Vagina (tissue), 2 donors: ENCODE data around the gene JDP2. TPM values are rescaled to one million over a fixed set of nuclear protein-coding genes. Genes with fewer than 3 reads are reported as not detected.

Experiments
- DNase-seq, 2 donors: peaks; one replicate each; pipeline ENCODE4 v3.0.0-alpha.2; 2017; ENCODE audit errors: extremely low spot score in 2 of 2
- H3K27ac ChIP-seq: fragments of 200-600 bp; sonication (generic); one replicate; pipeline ENCODE4 v1.5.1; 2019
- H3K27me3 ChIP-seq: fragments of 200-600 bp; sonication (generic); one replicate; pipeline ENCODE4 v1.5.1; 2019
- H3K36me3 ChIP-seq, 2 donors: fragments of 200-600 bp; sonication (generic); one replicate each; pipeline ENCODE4 v1.5.1; 2017 to 2019
- H3K4me1 ChIP-seq: fragments of 200-600 bp; sonication (generic); one replicate; pipeline ENCODE4 v1.5.1; 2019
- H3K4me3 ChIP-seq, 2 donors: fragments of 200-600 bp; sonication (generic); 1 replicate in 1 of 2; 2 replicates in 1 of 2; pipeline ENCODE4 v1.5.1; 2016 to 2019
- H3K9me3 ChIP-seq: fragments of 200-600 bp; sonication (generic); one replicate; pipeline ENCODE4 v1.5.1; 2019
- CTCF ChIP-seq, 3 experiments: fragments of 450-650 bp in 2 of 3; fragments of 200-600 bp in 1 of 3; sonication (generic) in 1 of 3; IDR thresholded peaks; one replicate each; pipeline ENCODE4 v1.5.1; 2017 to 2019; ENCODE audit warnings: antibody characterized with exemption in 3 of 3, mild to moderate bottlenecking in 2 of 3, moderate library complexity in 2 of 3
- POLR2A ChIP-seq, 2 donors: fragments of 450-650 bp; IDR thresholded peaks; one replicate each; pipeline ENCODE4 v1.6.1; 2017; ENCODE audit warnings: antibody characterized with exemption in 2 of 2, mild to moderate bottlenecking in 2 of 2, moderate library complexity in 2 of 2
- POLR2AphosphoS5 ChIP-seq, 2 donors: sonication (generic); formaldehyde crosslinking; IDR thresholded peaks; one replicate each; pipeline ENCODE4 v1.9.0; 2017; ENCODE audit warnings: antibody characterized with exemption in 2 of 2, mild to moderate bottlenecking in 2 of 2, low read depth in 1 of 2; ENCODE audit not compliant: insufficient read depth in 1 of 2
- intact Hi-C: fragments of 100-400 bp; cut with DNase I; formaldehyde crosslinking; loops from one replicate; pipeline ENCODE4 v1.15.1; 2023
- total RNA-seq: library from RNA; depleted of rRNA; stranded (reverse); fragments of >200 nt; gene quantifications from one replicate; pipeline ENCODE4 v1.2.3, GENCODE V29; 2016

Gene JDP2
- total RNA-seq, 1 donor from 2014 or later: 66.5 TPM

GRCh38 chr14:75484711-75485429 lies 57.0 kb downstream of the JDP2 start:
- no peak for DNase-seq
- Histone ChIP-seq H3K4me1 (no peaks in the 10 kb centered on the region), H3K27me3 (no peaks in the 10 kb centered on the region), H3K9me3 (no peaks in the 10 kb centered on the region), H3K27ac (no peak overlapping the region), H3K36me3 (no peaks in the 10 kb centered on the region), H3K4me3 (no peak overlapping the region)
- TF ChIP-seq CTCF (IDR thresholded peaks at IDR 0.05): no peak
- intact Hi-C loops: loop anchor here (10.0 kb wide), 1 partner anchor 350 kb away; no protein-coding TSS in a partner anchor

GRCh38 chr14:75486318-75486717 lies 58.5 kb downstream of the JDP2 start:
- no peaks in the 10 kb centered on the region for H3K9me3 ChIP-seq
- no peak overlapping the region for H3K27ac ChIP-seq
- intact Hi-C loops: loop anchor here (10.0 kb wide), 1 partner anchor 352 kb away; no protein-coding TSS in a partner anchor
- no peaks in the 10 kb centered on the region for H3K36me3 ChIP-seq
- DNase-seq: no peak
- H3K4me3 ChIP-seq: no peak overlapping the region
- H3K27me3 ChIP-seq: no peaks in the 10 kb centered on the region
- TF ChIP-seq POLR2A (IDR thresholded peaks at IDR 0.05) (no peak), CTCF (IDR thresholded peaks at IDR 0.05) (no peak), POLR2AphosphoS5 (IDR thresholded peaks at IDR 0.05; ENCODE audit: insufficient read depth in 1 of 2, low read depth in 1 of 2) (no peak)
- H3K4me1 ChIP-seq: no peaks in the 10 kb centered on the region

- Histone ChIP-seq H3K9me3 (no peaks in the 10 kb centered on the region), H3K4me3 (no peak overlapping the region), H3K36me3 (no peaks in the 10 kb centered on the region), H3K27ac (no peak overlapping the region), H3K27me3 (no peaks in the 10 kb centered on the region), H3K4me1 (no peaks in the 10 kb centered on the region)
- no peak for TF ChIP-seq CTCF (IDR thresholded peaks at IDR 0.05)
- TF ChIP-seq POLR2AphosphoS5 (IDR thresholded peaks at IDR 0.05; ENCODE audit: insufficient read depth in 1 of 2, low read depth in 1 of 2): no peak
- TF ChIP-seq POLR2A (IDR thresholded peaks at IDR 0.05): no peak
- intact Hi-C loops: loop anchor here (10.0 kb wide), 1 partner anchor 352 kb away; no protein-coding TSS in a partner anchor
- DNase-seq: no peak
Measured at GRCh38 chr14:75487155-75487671, 59.4 kb downstream of the JDP2 start.

- peak in 1 of 2 donors; percentile 58 for DNase-seq
- no peaks in the 10 kb centered on the region for H3K36me3 ChIP-seq
- H3K27me3 ChIP-seq: no peaks in the 10 kb centered on the region
- intact Hi-C loops: loop anchor here (10.0 kb wide), 1 partner anchor 355 kb away; no protein-coding TSS in a partner anchor
- TF ChIP-seq POLR2AphosphoS5 (IDR thresholded peaks at IDR 0.05; ENCODE audit: insufficient read depth in 1 of 2, low read depth in 1 of 2) (no peak), CTCF (IDR thresholded peaks at IDR 0.05) (no peak), POLR2A (IDR thresholded peaks at IDR 0.05) (no peak)
- H3K4me1 ChIP-seq: no peaks in the 10 kb centered on the region
- H3K27ac ChIP-seq: no peak overlapping the region
- H3K9me3 ChIP-seq: no peaks in the 10 kb centered on the region
- H3K4me3 ChIP-seq: no peak overlapping the region
Measured at GRCh38 chr14:75489480-75489837, 61.6 kb downstream of the JDP2 start.

- intact Hi-C loops: loop anchor here (5.0 kb wide), 1 partner anchor 184 kb away; no protein-coding TSS in a partner anchor
- peak in 1 of 2 donors; percentile 54 for DNase-seq
Measured at GRCh38 chr14:75491376-75491978, 63.7 kb downstream of the JDP2 start.

More at GRCh38 chr14:75491376-75491978, 63.7 kb downstream of the JDP2 start:
- Histone ChIP-seq H3K4me1 (no peaks in the 10 kb centered on the region), H3K27me3 (no peaks in the 10 kb centered on the region), H3K27ac (no peak overlapping the region), H3K4me3 (no peak overlapping the region), H3K9me3 (no peaks in the 10 kb centered on the region), H3K36me3 (no peaks in the 10 kb centered on the region)
- TF ChIP-seq CTCF (IDR thresholded peaks at IDR 0.05): no peak
- TF ChIP-seq POLR2AphosphoS5 (IDR thresholded peaks at IDR 0.05; ENCODE audit: insufficient read depth in 1 of 2, low read depth in 1 of 2): no peak
- no peak for TF ChIP-seq POLR2A (IDR thresholded peaks at IDR 0.05)
